Astrocyte of the spinal cord (primary cell): ENCODE measurements around the gene UCHL5.
"Not testable (repeated sequence)": the region's sequence is repeated elsewhere in the genome, so short reads cannot be mapped to it uniquely, and the experiment has no call there.

Experiments
- DNase-seq: peaks from one replicate; pipeline ENCODE4 v3.0.0; 2011; ENCODE audit warnings: low read depth, low spot score
- H3K4me3 ChIP-seq: 2 replicates; pipeline ENCODE4 v1.5.1; 2011; ENCODE audit warnings: low read depth, mild to moderate bottlenecking, low read length, moderate library complexity
- in situ Hi-C: cut with HindIII; loops from 2 replicates; pipeline ENCODE4 v1.10.0; 2017; ENCODE audit warnings: low sequenced_read_pairs
- TF ChIP-seq, protein P1 (sequence below): IDR thresholded peaks from 2 replicates; pipeline ENCODE4 v1.5.1; 2012; ENCODE audit warnings: low read depth, mild to moderate bottlenecking, low read length, inconsistent platforms

UCHL5 gene

DNA sequence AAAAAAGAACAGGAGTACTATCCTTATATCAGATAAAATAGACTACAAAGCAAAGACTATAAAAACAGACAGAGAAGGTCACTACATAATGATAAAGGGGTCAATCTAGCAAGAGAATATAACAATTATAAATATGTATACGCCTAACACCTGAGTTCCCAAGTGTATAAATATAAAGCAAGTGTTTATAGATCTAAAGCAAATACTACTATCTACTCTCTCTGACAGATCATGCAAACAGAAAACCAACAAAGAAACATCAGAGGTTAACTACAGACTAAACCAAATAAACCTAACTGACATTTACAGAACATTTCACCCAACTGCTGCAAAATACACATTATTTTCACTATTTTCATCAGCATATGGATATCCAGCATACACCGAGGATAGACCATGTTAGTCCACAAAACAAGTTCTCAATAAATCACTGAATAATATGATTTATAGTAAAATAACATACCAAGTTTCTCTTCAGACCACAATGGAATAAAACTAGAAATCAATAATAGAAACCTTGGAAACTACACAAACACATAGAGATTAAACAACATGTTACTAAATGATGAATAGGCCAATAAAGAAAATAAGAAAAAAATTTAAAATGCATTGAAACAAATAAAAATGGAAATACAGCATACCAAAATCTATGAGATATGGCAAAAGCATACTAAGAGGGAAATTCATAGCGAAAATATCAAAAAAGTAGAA lies 22.7 kb downstream of the UCHL5 start:
- DNase-seq: no peak
- TF ChIP-seq, protein P1, sequence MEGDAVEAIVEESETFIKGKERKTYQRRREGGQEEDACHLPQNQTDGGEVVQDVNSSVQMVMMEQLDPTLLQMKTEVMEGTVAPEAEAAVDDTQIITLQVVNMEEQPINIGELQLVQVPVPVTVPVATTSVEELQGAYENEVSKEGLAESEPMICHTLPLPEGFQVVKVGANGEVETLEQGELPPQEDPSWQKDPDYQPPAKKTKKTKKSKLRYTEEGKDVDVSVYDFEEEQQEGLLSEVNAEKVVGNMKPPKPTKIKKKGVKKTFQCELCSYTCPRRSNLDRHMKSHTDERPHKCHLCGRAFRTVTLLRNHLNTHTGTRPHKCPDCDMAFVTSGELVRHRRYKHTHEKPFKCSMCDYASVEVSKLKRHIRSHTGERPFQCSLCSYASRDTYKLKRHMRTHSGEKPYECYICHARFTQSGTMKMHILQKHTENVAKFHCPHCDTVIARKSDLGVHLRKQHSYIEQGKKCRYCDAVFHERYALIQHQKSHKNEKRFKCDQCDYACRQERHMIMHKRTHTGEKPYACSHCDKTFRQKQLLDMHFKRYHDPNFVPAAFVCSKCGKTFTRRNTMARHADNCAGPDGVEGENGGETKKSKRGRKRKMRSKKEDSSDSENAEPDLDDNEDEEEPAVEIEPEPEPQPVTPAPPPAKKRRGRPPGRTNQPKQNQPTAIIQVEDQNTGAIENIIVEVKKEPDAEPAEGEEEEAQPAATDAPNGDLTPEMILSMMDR: no peak
- no peak overlapping the region for H3K4me3 ChIP-seq
- in situ Hi-C loops: no loop called here

DNA sequence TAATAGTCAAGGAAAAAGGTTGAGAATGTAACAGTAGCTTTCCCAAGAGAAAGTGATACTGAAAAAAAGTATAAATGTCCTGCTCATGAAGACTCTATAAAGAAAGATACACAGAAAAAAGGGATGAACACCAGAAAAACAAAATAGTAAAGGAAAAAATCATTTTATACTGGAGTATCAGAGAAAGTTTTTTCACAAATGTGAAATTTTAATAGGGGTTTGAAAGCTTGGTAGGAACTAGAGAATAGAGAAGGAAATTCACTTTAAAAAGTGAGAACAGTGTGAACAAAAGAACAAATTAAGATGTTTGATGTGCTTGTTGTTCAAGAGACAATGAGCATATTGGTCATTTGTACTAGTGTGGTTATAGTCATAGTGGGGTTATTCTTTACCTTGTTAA lies 25.6 kb downstream of the UCHL5 start:
- no peak overlapping the region for H3K4me3 ChIP-seq
- TF ChIP-seq, protein P1: no peak
- DNase-seq: no peak
- in situ Hi-C loops: no loop called here

DNA sequence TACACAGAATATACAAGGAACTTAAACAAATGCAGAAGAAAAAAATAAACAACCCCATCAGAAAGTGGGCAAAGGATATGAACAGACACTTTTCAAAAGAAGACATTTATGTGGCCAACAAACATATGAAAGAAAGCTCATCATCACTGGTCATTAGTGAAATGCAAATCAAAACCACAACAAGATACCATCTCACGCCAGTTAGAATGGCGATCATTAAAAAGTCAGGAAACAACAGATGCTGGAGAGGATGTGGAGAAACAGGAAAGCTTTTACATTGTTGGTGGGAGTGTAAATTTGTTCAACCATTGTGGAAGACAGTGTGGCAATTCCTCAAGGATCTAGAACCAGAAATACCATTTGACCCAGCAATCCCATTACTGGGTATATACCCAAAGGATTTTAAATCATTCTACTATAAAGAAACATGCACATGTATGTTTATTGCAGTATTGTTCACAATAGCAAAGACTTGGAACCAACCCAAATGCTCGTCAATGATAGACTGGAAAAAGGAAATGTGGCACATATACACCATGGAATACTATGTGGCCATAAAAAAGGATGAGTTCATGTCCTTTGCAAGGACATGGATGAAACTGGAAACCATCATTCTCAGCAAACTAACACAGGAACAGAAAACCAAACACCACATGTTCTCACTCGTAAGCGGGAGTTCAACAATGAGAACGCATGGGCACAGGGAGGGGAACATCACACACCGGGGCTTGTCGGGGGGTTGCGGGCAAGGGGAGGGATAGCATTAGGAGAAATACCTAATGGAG lies 26.3 kb downstream of the UCHL5 start:
- in situ Hi-C loops, H3K4me3 ChIP-seq, DNase-seq: not testable (repeated sequence)

DNA sequence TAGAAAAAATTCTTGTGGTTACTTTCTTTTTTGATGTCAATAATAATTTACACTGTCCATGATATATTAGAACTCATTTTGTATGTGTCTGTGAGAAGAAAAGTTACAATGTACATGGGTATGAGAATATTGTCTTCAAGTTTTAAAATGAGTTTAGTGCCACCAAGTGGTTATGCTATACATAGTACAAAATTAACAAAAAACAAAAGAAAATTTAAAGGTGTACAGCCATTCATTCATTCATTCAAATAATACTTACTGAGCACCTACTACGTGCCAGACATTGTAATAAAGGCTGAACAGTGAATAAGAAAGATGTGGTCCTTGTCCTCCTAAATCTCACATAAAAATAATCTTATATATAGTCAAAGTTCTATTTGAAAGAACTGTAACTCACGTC lies 27.7 kb downstream of the UCHL5 start:
- TF ChIP-seq, protein P1: peak; percentile 31
- no peak overlapping the region for H3K4me3 ChIP-seq
- peak; percentile 37 for DNase-seq
- in situ Hi-C loops: no loop called here

- no peak overlapping the region for H3K4me3 ChIP-seq
- DNase-seq: no peak
- in situ Hi-C loops: no loop called here
- TF ChIP-seq, protein P1: no peak
These were observed 28.9 kb downstream of the UCHL5 start for GRCh38 chr1:193030280-193030679.

DNA sequence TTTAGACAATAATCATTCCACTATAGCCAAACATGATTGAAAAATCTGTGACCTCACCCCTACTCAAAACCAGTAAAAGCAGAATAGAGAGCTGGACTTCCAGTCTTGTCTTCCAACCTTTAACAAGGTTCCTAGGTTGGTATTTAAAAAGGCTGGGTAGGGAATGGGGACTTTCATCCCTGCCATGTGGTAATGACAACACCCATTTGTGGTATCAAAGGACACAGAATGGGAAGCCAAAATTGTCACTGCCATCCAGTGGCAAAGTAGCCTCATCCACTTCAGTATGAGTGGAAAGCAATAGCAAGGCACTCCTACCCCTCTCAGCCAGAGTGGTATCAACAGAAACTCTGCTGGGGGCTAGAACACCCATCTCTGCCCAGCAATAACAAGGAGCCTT lies 33.9 kb downstream of the UCHL5 start:
- in situ Hi-C loops: no loop called here
- TF ChIP-seq, protein P1: no peak

DNA sequence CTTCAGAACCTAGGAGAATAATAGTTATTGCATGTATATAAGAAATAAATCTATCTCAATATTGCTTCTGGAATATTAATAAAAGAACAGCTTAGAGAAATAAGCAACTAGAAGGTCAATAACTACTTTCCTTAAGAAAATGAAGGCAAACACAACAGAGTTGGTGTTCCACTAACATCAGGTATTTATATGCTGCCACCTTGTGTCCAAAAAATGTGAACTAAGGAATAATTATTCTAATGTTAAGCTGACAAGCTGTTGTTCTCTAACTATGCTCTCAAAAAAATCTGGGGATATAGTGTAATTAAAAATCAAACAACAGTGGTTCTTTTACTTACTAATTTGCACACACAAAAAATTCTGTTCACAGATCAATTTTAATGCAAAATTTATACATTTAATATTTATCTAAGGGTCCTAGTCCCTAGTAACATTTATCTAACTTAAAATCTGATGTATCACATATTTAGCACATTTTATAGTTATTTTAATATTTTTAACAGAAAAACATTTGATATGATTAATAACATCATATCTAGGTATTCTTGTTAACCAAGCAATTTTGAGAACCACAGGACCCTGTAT lies 39.6 kb downstream of the UCHL5 start:
- in situ Hi-C loops: no loop called here
- TF ChIP-seq, protein P1: peak; percentile 44
- peak; percentile 73 for DNase-seq
- H3K4me3 ChIP-seq: no peak overlapping the region

More for the DNA sequence above, 33.9 kb downstream of the UCHL5 start:
- no peak for DNase-seq
- no peak overlapping the region for H3K4me3 ChIP-seq
